GM19372 (cell line): ENCODE data around the gene CNTNAP2.

Source experiments
- ATAC-seq: cut with Tn5 transposase; IDR thresholded peaks from one replicate; pipeline ENCODE4 v1.9.1; 2021; ENCODE audit warnings: mild to moderate bottlenecking, low read depth, moderate library complexity; ENCODE audit not compliant: unreplicated experiment

CNTNAP2 gene

DNA sequence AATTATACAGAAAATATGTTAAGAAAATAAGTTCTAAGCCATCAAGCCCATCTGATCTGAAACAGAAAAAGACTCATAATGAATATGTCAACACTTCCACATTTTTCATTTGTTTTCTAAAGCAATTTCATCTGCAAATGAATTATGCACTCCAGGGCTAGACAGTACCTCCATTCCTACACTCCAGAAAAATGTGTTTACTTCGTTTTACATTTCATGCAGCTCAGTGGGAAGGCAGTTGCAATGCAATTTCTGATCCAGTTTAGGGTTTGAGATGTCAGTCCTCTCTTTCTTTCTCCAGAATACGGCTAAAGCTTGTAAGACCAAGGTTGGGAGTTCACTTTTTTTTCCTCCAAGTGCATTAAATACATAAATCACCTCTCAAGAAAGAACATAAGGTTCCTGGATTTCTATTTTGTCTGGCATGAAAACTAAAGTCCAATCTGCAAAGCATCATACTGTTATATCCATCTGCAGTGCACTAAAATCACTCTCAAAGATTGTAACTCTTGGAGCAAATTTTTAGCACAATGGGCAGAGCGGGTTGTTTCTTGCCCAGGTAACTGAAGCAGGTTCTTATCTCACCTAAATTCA is 2125.2 kb downstream of the CNTNAP2 start:
- ATAC-seq, result peak; percentile 10

GRCh38 chr7:148242294-148242821 is 2125.8 kb downstream of the CNTNAP2 start:
- peak; percentile 91 for ATAC-seq

DNA sequence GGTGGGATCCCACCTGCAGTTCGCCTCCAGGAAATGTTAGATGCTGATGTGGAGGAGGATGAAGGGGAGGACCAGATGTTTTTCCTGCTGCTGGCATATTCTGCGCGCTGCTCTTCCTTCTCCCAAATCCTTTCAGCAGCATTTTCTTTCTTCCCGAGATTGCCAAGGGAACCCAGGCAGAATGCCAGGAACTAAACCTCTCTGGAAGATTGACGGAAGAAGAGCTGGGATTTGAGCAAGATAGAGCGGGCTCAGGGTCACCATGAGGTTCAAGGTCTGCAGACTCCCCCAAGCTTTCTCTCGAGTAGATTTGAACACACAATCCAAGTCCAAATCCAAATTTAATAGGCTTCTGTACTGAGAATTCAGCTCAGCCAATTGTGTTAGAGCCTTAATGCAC is 2128.8 kb downstream of the CNTNAP2 start:
- no peak for ATAC-seq

- ATAC-seq, result no peak
Measured at GRCh38 chr7:148253629-148254028, 2137.0 kb downstream of the CNTNAP2 start.

- ATAC-seq, result no peak
Measured at GRCh38 chr7:148255333-148255732, 2138.7 kb downstream of the CNTNAP2 start.

DNA sequence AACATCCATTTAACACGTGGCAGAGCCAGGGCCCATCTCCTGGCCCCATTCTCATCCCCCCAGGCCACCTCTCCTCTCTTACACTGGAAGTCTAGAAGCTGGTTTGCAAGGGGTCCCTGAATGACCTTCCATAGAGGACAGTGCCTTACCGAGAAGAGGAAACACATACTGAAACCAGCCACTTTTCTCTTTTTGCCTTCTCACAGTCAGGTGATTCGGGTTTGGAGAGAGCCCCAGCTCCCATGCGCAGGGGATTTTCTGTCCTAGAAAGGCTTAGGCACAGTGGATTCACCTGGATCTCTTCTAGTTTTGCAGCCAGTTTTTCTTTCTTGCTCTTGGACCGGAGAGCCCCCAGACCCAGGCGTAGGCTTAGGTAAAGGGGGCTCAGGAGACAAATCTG is 2139.8 kb downstream of the CNTNAP2 start:
- ATAC-seq, result no peak

DNA sequence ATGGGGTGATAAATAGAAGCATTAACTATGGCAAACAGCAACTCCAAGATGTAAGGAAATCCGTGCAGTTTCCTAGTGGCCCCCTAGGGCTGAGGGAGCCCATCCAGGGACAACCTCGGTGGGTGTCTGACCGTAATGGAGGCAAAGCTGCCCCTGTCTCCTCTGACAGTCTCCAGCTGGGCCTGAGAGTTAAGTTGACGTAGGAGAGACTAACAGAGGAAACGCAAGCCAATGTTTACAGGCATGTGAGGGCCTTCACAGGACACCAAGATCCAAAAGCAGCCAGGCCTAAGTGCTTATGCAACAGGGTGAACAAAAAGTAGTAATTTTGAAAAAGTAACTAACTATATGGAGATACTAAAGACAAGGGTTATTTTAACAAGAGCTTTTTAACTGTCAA is 2144.0 kb downstream of the CNTNAP2 start:
- ATAC-seq, result no peak

DNA sequence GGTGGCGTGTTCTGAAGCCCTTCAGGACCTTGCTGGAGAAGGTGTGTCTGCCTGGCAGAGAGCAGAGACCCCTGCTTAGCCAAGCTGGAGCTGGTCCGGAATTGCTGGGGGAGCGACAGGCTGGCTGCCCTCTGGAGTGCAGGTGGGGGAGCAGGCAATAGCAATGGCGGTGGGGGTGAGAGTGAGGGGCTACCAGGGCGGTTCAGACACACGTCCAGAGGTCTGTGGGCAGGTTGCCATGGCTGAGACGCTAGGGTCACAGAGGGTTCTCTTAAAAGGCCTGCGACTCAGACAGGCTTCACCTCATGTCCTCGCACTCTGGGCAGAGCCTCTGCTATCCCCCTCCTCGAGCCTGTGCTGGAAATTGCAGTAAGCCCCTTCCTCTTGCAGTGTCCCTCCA is 2144.9 kb downstream of the CNTNAP2 start:
- no peak for ATAC-seq

DNA sequence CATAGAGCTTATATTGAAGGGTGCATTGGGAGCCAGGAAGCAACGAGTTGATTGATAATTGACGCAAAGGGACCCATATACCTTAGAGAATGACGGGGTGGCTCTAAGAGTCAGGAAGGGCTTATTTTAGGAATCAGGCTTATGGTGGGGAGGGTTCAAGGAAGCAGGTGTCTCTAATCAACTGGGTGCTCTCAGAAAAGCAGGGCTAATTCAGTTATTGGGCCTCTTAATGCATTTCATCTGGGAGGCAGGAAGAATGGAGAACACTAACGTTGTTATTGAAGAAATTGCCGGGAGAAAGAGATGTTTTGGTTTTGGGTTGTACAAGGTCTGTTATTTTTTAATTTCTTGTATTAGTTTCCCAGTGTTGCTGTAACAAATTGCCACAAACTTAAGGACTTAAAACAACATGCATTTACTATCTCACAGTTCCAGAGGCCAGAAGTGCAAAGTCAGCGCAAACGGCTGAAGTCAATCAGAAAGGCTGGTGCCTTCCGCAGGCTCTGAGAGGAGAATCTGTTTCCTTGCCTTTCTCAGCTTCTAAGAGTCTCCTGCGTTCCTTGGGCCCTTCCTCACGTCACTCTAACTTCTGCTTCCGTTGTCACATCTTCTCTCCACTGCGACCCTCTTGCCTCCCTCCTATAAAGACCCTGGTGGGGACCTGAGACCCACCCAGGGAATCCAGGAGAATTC is 2145.5 kb downstream of the CNTNAP2 start:
- peak; percentile 16 for ATAC-seq

GRCh38 chr7:148262721-148263229 is 2146.2 kb downstream of the CNTNAP2 start:
- peak; percentile 61 for ATAC-seq

GRCh38 chr7:148264933-148265557 is 2148.4 kb downstream of the CNTNAP2 start:
- no peak for ATAC-seq

- ATAC-seq, result no peak
Measured at GRCh38 chr7:148265896-148266295, 2149.3 kb downstream of the CNTNAP2 start.

DNA sequence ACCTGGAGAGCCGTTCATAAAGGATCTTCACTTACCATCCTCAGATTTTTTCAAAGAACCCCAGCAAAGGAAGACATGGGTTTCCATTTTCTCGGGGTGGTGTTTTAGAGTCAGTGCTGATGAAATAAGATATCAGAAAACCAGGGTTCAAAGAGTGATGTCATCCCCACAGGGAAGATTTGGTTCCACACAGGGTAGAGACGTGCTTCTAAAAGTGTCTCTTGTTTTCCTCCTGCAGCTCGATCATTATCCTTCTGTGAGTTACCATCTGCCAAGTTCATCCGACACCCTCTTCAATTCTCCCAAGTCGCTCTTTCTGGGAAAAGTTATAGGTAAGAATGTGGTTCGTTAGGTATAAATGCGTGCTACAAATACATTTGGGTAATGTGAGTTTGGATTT is 2150.2 kb downstream of the CNTNAP2 start:
- ATAC-seq, result no peak

GRCh38 chr7:148270576-148270975 is 2154.0 kb downstream of the CNTNAP2 start:
- no peak for ATAC-seq

DNA sequence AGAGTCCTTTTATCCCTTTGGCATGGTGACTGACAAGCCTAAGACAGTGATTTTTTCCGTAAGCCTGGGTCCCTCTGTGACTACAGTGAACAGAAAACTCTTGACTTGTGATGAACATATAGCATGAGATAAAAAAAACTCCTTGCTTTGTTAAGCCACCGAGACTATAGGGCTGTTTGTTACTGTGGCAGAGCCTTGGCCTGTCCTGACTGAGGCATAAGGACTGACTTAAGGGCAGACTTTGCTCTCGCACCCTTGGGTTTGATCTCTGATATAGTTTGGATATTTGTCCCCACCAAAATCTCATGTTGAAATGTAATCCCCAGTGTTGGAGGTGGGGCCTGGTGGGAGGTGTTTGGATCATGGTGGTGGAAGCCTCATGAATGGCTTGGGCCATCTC is 2157.5 kb downstream of the CNTNAP2 start:
- ATAC-seq, result no peak

DNA sequence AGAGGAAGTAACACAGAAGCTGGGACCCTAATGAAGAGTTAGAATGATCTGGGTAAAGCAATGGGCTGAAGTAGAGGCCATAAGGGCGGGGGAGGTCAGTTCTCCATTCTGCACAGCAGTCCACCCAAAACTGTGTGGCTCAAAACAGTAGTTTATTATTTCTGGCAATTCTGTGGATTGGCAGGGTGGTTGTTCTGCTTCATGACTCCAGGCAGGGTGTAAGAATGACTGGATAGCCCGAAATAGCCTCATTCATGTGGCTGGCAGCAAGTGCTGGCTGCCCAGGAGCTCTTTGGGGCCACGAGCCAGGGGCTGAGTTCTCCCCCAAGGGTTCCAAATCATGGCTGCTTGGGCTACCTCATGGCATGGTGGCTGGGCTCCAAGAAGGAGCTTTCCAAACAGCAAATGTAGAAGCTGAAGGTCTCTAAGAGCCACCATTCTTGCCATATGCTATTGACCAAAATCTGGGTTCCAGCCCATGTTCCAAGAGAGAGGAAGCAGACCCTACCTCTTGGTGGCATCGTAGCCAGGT is 2158.8 kb downstream of the CNTNAP2 start:
- no peak for ATAC-seq

- ATAC-seq, result no peak
Measured at GRCh38 chr7:148276314-148277041, 2159.9 kb downstream of the CNTNAP2 start.

GRCh38 chr7:148277042-148277660 is 2160.6 kb downstream of the CNTNAP2 start:
- no peak for ATAC-seq

DNA sequence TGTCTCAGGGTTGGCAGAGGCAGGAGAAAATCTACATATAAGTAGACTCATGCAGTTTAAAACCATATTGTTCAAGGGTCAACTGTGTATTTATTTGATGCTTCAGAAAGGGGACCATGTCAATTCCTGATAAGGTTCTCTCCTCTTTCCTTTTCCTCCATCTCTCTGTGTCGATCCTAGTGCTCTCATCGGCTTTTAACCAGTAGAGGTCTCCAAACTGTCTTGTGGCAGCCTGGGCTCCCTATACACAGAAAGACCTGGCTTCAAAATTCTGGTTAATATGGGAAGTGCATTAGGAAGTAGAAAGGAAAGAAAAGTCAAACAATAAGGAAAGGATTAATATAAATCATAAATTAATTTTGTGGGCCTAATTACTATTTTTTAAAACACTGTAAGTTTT is 2169.5 kb downstream of the CNTNAP2 start:
- no peak for ATAC-seq

DNA sequence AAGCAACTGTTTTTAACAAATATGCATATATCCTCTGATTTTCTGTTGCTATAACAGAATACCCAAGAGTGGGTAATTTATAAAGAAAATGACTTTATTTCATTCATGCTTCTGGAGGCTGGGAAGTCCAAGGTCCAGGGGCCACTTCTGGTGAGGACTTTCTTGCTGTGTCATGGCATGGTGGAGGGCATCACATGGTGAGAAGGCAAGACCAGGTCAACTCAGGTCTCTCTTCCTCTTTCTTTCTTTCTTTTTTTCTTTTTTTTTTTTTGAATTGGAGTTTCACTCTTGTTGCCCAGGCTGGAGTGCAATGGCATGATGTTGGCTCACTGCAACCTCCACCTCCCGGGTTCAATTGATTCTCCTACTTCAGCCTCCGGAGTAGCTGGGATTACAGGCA is 2170.9 kb downstream of the CNTNAP2 start:
- ATAC-seq, result no peak
